ENCODE data around the gene PLCH1.

Gene PLCH1

DNA sequence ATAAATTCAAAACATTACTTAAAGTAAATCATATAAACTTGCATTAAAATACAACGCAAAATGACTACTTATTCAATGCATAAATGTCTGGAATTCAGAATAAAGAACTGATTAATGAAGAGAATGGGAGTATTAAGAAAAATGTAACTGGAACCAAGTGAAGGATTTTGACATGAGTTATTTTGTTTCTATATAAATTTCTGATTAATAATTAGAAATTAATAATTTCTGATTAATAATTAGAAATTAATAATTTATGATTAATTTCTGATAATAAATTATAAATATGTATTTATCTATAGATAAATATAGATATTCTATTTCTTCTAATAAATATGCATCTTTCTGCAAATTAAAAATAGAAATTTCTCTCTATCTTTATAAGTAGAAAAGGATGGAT lies 291.4 kb downstream of the PLCH1 start:
- Histone ChIP-seq H3K4me3 (ENCODE audit: low read depth in 1 of 2, low read length in 1 of 2) (no peak overlapping the region), H3K36me3 (no peaks in the 10 kb centered on the region), H3K4me1 (ENCODE audit: control insufficient read depth in 1 of 2, insufficient read depth in 1 of 2, low read depth in 1 of 2, low read length in 1 of 2) (no peaks in the 10 kb centered on the region), H3K27ac (no peak overlapping the region), H3K9me3 (no peaks in the 10 kb centered on the region), H3K27me3 (no peaks in the 10 kb centered on the region)
- TF ChIP-seq, protein P1, sequence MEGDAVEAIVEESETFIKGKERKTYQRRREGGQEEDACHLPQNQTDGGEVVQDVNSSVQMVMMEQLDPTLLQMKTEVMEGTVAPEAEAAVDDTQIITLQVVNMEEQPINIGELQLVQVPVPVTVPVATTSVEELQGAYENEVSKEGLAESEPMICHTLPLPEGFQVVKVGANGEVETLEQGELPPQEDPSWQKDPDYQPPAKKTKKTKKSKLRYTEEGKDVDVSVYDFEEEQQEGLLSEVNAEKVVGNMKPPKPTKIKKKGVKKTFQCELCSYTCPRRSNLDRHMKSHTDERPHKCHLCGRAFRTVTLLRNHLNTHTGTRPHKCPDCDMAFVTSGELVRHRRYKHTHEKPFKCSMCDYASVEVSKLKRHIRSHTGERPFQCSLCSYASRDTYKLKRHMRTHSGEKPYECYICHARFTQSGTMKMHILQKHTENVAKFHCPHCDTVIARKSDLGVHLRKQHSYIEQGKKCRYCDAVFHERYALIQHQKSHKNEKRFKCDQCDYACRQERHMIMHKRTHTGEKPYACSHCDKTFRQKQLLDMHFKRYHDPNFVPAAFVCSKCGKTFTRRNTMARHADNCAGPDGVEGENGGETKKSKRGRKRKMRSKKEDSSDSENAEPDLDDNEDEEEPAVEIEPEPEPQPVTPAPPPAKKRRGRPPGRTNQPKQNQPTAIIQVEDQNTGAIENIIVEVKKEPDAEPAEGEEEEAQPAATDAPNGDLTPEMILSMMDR (IDR thresholded peaks at IDR 0.05) = no peak

DNA sequence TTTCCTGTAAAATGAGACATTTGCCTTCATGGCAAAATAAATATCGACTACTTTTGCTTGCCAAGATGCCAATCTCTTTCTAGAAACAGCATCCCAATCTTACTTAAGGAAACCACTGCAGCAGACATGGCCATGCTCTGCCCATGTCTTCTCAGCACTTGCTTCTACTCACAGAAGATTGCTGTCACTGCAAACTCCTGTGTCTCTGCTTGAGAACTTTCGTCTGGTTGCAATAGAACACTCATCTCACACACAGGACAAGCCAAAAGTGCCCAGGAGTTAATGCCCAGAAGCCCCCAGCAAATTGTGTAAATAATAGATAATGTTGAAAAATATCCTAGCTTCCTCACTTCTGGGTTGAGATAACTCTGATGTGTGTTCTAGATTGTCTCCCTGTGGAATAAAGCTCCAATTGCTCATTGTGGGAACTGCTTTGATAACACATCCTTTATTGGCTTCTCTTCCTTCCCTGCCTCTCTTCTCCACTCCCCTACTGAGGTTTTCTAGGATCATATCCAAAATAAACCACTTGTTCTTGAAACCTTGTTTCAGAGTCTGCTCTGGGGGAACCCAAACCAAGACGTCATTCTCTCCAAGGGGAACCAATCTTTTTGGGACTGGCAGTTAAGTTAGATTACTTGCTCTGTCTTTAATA lies 295.1 kb downstream of the PLCH1 start:
- no peaks in the 10 kb centered on the region for H3K4me1 ChIP-seq (ENCODE audit: control insufficient read depth in 1 of 2, insufficient read depth in 1 of 2, low read depth in 1 of 2, low read length in 1 of 2)
- no peaks in the 10 kb centered on the region for H3K27me3 ChIP-seq
- TF ChIP-seq, protein P1 (IDR thresholded peaks at IDR 0.05) = no peak

DNA sequence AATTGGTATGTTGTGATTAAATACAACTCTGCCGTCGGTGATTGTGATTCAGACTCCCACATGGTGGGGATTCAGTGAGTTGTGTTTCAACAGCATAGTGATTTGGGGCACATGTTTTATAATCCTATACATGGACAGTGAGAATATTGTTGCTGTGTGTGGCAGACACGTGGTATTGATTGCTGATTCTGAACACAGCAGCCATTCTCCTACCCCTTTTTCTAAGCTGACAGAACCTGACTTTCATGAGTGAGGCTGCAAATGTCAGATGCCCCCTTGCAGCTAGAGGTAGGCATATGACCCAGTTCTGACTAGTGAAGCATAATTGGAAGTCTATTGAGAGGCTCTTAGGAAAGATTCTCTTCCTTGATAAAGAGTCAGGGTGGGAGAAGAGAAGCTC lies 296.3 kb downstream of the PLCH1 start:
- TF ChIP-seq, protein P1 (IDR thresholded peaks at IDR 0.05) = no peak
- Histone ChIP-seq H3K4me3 (ENCODE audit: low read depth in 1 of 2, low read length in 1 of 2) (no peak overlapping the region), H3K9me3 (no peaks in the 10 kb centered on the region), H3K4me1 (ENCODE audit: control insufficient read depth in 1 of 2, insufficient read depth in 1 of 2, low read depth in 1 of 2, low read length in 1 of 2) (no peaks in the 10 kb centered on the region), H3K27me3 (no peaks in the 10 kb centered on the region), H3K36me3 (no peaks in the 10 kb centered on the region), H3K27ac (no peak overlapping the region)

More for the DNA sequence above, 295.1 kb downstream of the PLCH1 start:
- Histone ChIP-seq H3K9me3 (no peaks in the 10 kb centered on the region), H3K27ac (no peak overlapping the region), H3K4me3 (ENCODE audit: low read depth in 1 of 2, low read length in 1 of 2) (no peak overlapping the region), H3K36me3 (no peaks in the 10 kb centered on the region)

DNA sequence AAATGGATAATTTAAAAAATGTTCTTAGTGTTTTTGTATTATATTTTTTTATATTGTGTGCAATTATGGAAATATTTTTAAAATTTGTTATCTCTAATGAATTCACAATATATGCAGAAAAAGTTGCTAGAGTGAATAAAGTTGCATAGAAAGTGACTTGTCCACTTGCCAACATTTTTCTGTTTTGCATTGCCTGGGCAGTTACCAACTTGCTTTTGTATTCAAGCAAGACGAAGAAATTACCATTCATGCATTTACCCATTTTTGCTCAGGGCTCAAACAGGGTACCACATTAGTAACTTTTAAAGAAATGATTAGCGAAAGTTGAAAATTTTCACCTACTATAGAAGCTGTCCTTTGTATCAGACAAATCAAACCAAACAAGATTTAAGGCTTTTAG lies 298.5 kb downstream of the PLCH1 start:
- H3K36me3 ChIP-seq = no peaks in the 10 kb centered on the region
- TF ChIP-seq, protein P1 (IDR thresholded peaks at IDR 0.05) = no peak
- no peaks in the 10 kb centered on the region for H3K9me3 ChIP-seq
- no peaks in the 10 kb centered on the region for H3K4me1 ChIP-seq (ENCODE audit: control insufficient read depth in 1 of 2, insufficient read depth in 1 of 2, low read depth in 1 of 2, low read length in 1 of 2)
- no peak overlapping the region for H3K4me3 ChIP-seq (ENCODE audit: low read depth in 1 of 2, low read length in 1 of 2)
- H3K27ac ChIP-seq = no peak overlapping the region
- H3K27me3 ChIP-seq = no peaks in the 10 kb centered on the region

DNA sequence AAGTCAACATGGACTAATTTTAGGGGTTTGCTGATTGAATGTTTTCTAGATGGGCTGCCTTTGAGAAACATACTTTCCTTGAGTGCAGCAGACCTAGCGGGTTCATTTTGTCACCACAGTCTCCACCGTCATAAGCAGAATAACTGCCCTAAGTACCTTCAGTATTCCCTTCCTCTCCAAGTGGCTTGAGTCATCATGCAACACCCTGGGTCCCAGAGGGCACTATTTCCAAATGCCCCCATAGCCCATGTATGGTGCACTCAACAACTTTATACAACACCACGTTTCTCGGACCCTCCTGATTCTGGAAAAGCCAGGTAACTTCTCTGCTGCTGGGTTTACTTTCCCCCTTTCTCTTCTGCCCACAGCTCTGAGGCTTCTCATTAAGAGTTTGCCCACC lies 300.1 kb downstream of the PLCH1 start:
- H3K4me3 ChIP-seq (ENCODE audit: low read depth in 1 of 2, low read length in 1 of 2) = no peak overlapping the region
- no peaks in the 10 kb centered on the region for H3K9me3 ChIP-seq
- H3K36me3 ChIP-seq = no peaks in the 10 kb centered on the region
- no peak overlapping the region for H3K27ac ChIP-seq
- H3K4me1 ChIP-seq (ENCODE audit: control insufficient read depth in 1 of 2, insufficient read depth in 1 of 2, low read depth in 1 of 2, low read length in 1 of 2) = no peaks in the 10 kb centered on the region
- TF ChIP-seq, protein P1 (IDR thresholded peaks at IDR 0.05) = no peak
- no peaks in the 10 kb centered on the region for H3K27me3 ChIP-seq

Measured in neutrophil (primary cell).